Measurements from ENCODE around the gene CHST15.

CHST15 gene

GRCh38 chr10:123964953-123965352 is 128.4 kb downstream of the CHST15 start:
- no peak for DNase-seq (ENCODE audit: low spot score)

- no peak for DNase-seq (ENCODE audit: low spot score)
Measured at GRCh38 chr10:123962756-123963530, 130.5 kb downstream of the CHST15 start.

GRCh38 chr10:123958241-123958640 is 135.2 kb downstream of the CHST15 start:
- DNase-seq (ENCODE audit: low spot score) = peak; percentile 1
